Caco-2 (cell line): ENCODE data around the gene CDC42BPA. TPM values are rescaled to one million over a fixed set of nuclear protein-coding genes. Genes with fewer than 3 reads are reported as not detected.
A peak's percentile ranks its signal among the peaks of the same experiment; 100 is the strongest.
"Not testable (repeated sequence)": the region's sequence is repeated elsewhere in the genome, so short reads cannot be mapped to it uniquely, and the experiment has no call there.

ENCODE experiments used
- BruUV-seq: library from RNA; stranded (reverse); fragments of 400-500 nt; replicated peaks from 2 replicates; lab custom pipeline; 2021; lab: Mats Ljungman, UMichigan
- CTCF ChIA-PET: fragments of 300-600 bp; sonication (Branson Sonifier 250); formaldehyde crosslinking; loops from one replicate; lab custom pipeline; 2022; ENCODE audit warnings: antibody characterized with exemption; lab: Charles Lee
- POLR2A ChIA-PET: fragments of 300-600 bp; sonication (Branson Sonifier 250); formaldehyde crosslinking; loops from one replicate; lab custom pipeline; 2022; ENCODE audit warnings: antibody characterized with exemption; lab: Charles Lee
- DNase-seq, 2 experiments: peaks; one replicate each; pipeline versions ENCODE4 v3.0.0 to v3.0.0-alpha.2; 2020 to 2022
- H3K27me3 ChIP-seq: replicated peaks from 2 replicates; pipeline ENCODE4 v1.6.0; 2011; ENCODE audit warnings: low read length; ENCODE audit not compliant: control insufficient read depth, insufficient read depth
- H3K36me3 ChIP-seq: 2 replicates; pipeline ENCODE4 v1.5.1; 2011; ENCODE audit warnings: low read length; ENCODE audit not compliant: control insufficient read depth, insufficient read depth
- H3K4me1 ChIP-seq: fragments of 250-450 bp; sonication (Bioruptor Pico); 2 replicates; pipeline ENCODE4 v1.5.1; 2020; ENCODE audit warnings: mild to moderate bottlenecking
- H3K4me3 ChIP-seq: 2 replicates; pipeline ENCODE4 v1.5.1; 2011; ENCODE audit warnings: low read depth, mild to moderate bottlenecking, control low read depth, low read length
- H3K9me3 ChIP-seq: fragments of 250-450 bp; sonication (Bioruptor Pico); 2 replicates; pipeline ENCODE4 v1.5.1; 2020; ENCODE audit warnings: mild to moderate bottlenecking, moderate library complexity
- H3K27ac Mint-ChIP-seq: one replicate; pipeline ENCODE4 v1.8.0; 2022; ENCODE audit warnings: mixed read lengths; ENCODE audit not compliant: unreplicated experiment
- H3K27me3 Mint-ChIP-seq: one replicate; pipeline ENCODE4 v1.8.0; 2022; ENCODE audit warnings: mixed read lengths; ENCODE audit not compliant: insufficient read depth, unreplicated experiment
- H3K36me3 Mint-ChIP-seq: one replicate; pipeline ENCODE4 v1.8.0; 2022; ENCODE audit warnings: mild to moderate bottlenecking, mixed read lengths; ENCODE audit not compliant: insufficient read depth, unreplicated experiment
- H3K4me1 Mint-ChIP-seq: one replicate; pipeline ENCODE4 v1.8.0; 2022; ENCODE audit warnings: low read depth, mixed read lengths; ENCODE audit not compliant: unreplicated experiment
- H3K4me3 Mint-ChIP-seq: one replicate; pipeline ENCODE4 v1.8.0; 2022; ENCODE audit warnings: mild to moderate bottlenecking, moderate library complexity, mixed read lengths; ENCODE audit not compliant: unreplicated experiment
- H3K9me3 Mint-ChIP-seq: one replicate; pipeline ENCODE4 v1.8.0; 2022; ENCODE audit warnings: mixed read lengths; ENCODE audit not compliant: unreplicated experiment
- intact Hi-C: fragments of 100-400 bp; cut with micrococcal nuclease; formaldehyde crosslinking; loops from one replicate; pipeline ENCODE4 v1.10.0; 2022; ENCODE audit not compliant: unreplicated experiment
- total RNA-seq: library from RNA; stranded (reverse); gene quantifications from 2 replicates; pipeline ENCODE4 v1.2.3, GENCODE V29; 2022
- TF ChIP-seq, protein P1 (sequence below), 2 experiments: fragments of 200-600 bp in 1 of 2; IDR thresholded peaks; 1 replicate in 1 of 2; 2 replicates in 1 of 2; pipeline versions ENCODE4 v1.5.1 to v1.8.0; 2011 to 2022; ENCODE audit warnings: antibody characterized with exemption in 1 of 2, control low read depth in 1 of 2, inconsistent platforms in 1 of 2, low read depth in 1 of 2, low read length in 1 of 2, mild to moderate bottlenecking in 1 of 2, moderate library complexity in 1 of 2; ENCODE audit not compliant: insufficient read depth in 1 of 2, severe bottlenecking in 1 of 2, unreplicated experiment in 1 of 2

The CDC42BPA gene
- total RNA-seq, 1 experiment from 2014 or later: 38.3 TPM

GRCh38 chr1:226957714-226958113 is 360.6 kb downstream of the CDC42BPA start:
- H3K9me3 ChIP-seq: no peaks in the 10 kb centered on the region; the same call in 1 of the 2 replicates
- H3K27me3 ChIP-seq: no peaks in the 10 kb centered on the region
- H3K27ac Mint-ChIP-seq: peak overlapping the region; percentile 8
- TF ChIP-seq, protein P1, sequence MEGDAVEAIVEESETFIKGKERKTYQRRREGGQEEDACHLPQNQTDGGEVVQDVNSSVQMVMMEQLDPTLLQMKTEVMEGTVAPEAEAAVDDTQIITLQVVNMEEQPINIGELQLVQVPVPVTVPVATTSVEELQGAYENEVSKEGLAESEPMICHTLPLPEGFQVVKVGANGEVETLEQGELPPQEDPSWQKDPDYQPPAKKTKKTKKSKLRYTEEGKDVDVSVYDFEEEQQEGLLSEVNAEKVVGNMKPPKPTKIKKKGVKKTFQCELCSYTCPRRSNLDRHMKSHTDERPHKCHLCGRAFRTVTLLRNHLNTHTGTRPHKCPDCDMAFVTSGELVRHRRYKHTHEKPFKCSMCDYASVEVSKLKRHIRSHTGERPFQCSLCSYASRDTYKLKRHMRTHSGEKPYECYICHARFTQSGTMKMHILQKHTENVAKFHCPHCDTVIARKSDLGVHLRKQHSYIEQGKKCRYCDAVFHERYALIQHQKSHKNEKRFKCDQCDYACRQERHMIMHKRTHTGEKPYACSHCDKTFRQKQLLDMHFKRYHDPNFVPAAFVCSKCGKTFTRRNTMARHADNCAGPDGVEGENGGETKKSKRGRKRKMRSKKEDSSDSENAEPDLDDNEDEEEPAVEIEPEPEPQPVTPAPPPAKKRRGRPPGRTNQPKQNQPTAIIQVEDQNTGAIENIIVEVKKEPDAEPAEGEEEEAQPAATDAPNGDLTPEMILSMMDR (IDR thresholded peaks at IDR 0.05; ENCODE audit: insufficient read depth in 1 of 2, low read depth in 1 of 2, low read length in 1 of 2, severe bottlenecking in 1 of 2, unreplicated experiment in 1 of 2): no peak
- BruUV-seq: no TSS peak
- ChIA-PET CTCF (no interaction called here), POLR2A (no interaction called here)
- H3K4me3 Mint-ChIP-seq: no peak overlapping the region
- intact Hi-C loops: no loop called here
- H3K27me3 Mint-ChIP-seq: no peaks in the 10 kb centered on the region
- H3K4me1 Mint-ChIP-seq: no peaks in the 10 kb centered on the region
- H3K36me3 Mint-ChIP-seq: peaks cover 15% of the 10 kb centered on the region
- H3K9me3 Mint-ChIP-seq: peaks cover 21% of the 10 kb centered on the region
- DNase-seq: no peak
- H3K4me3 ChIP-seq: no peak overlapping the region
- H3K36me3 ChIP-seq: peaks cover 1% of the 10 kb centered on the region; the same call in 1 of the 2 replicates
- H3K4me1 ChIP-seq: no peaks in the 10 kb centered on the region

- Mint-ChIP-seq H3K27me3 (no peaks in the 10 kb centered on the region), H3K27ac (peak overlapping the region; percentile 8), H3K36me3 (peaks cover 15% of the 10 kb centered on the region), H3K9me3 (peaks cover 21% of the 10 kb centered on the region), H3K4me1 (no peaks in the 10 kb centered on the region), H3K4me3 (no peak overlapping the region)
- peaks cover 1% of the 10 kb centered on the region; the same call in 1 of the 2 replicates for H3K36me3 ChIP-seq
- no peak for DNase-seq
- intact Hi-C loops: no loop called here
- ChIA-PET CTCF (no interaction called here), POLR2A (no interaction called here)
- BruUV-seq: no TSS peak
- H3K4me3 ChIP-seq: no peak overlapping the region
- H3K4me1 ChIP-seq: no peaks in the 10 kb centered on the region
- H3K9me3 ChIP-seq: no peaks in the 10 kb centered on the region; the same call in 1 of the 2 replicates
- TF ChIP-seq, protein P1 (IDR thresholded peaks at IDR 0.05; ENCODE audit: insufficient read depth in 1 of 2, low read depth in 1 of 2, low read length in 1 of 2, severe bottlenecking in 1 of 2, unreplicated experiment in 1 of 2): no peak
- no peaks in the 10 kb centered on the region for H3K27me3 ChIP-seq
Observed at GRCh38 chr1:226956942-226957713, 361.2 kb downstream of the CDC42BPA start.

DNA sequence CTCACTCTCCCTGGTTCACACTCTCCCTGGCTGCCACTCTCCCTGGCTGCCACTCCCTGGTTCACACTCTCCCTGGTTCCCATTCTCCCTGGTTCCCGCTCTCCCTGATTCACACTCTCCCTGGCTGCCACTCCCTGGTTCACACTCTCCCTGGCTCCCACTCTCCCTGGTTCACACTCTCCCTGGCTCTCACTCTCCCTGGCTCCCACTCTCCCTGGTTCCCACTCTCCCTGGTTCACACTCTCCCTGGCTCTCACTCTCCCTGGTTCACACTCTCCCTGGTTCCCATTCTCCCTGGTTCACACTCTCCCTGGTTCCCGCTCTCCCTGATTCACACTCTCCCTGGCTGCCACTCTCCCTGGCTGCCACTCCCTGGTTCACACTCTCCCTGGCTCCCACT is 362.4 kb downstream of the CDC42BPA start:
- CTCF ChIA-PET, H3K27me3 Mint-ChIP-seq, H3K4me3 Mint-ChIP-seq, H3K4me1 Mint-ChIP-seq, POLR2A ChIA-PET, H3K4me1 ChIP-seq, H3K27me3 ChIP-seq, BruUV-seq, H3K36me3 ChIP-seq, H3K27ac Mint-ChIP-seq, intact Hi-C loops, H3K9me3 ChIP-seq, H3K4me3 ChIP-seq, DNase-seq: not testable (repeated sequence)
- Mint-ChIP-seq H3K36me3 (peaks cover 15% of the 10 kb centered on the region), H3K9me3 (peaks cover 21% of the 10 kb centered on the region)
